ENCODE results near the gene TSPEAR.

DNA sequence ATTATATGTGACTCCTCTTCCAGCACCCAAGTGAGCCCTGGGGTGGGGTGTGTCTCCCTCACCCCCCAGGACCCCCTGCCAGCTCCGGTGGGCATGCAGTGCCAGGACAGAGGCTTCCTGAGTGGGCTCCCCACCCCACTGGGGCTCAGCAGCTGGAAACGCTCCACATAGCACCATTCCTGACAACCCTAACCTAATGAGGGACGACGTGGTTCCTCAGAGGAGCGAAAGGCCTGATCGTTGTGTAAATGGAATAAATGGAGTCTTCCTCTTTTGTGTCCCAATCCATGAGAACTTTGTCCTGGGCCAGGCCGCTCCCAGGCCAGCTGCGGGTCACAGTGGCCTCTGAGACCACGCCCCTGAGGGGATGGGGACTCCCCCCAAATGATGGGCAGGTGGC is 1.8 kb upstream of the TSPEAR start:
- no peak for TF ChIP-seq CTCF (IDR thresholded peaks at IDR 0.05; ENCODE audit: low read depth, low read length)
- no peak for TF ChIP-seq POLR2A (IDR thresholded peaks at IDR 0.05; ENCODE audit: extremely low read depth, insufficient read length)
- no peak for TF ChIP-seq MYC (IDR thresholded peaks at IDR 0.05; ENCODE audit: low read depth, low read length)
- TF ChIP-seq MAX (IDR thresholded peaks at IDR 0.05; ENCODE audit: low read depth, low read length), result no peak

All from NB4 (cell line).